ENCODE measurements around the gene IER3IP1. TPM values are rescaled to one million over a fixed set of nuclear protein-coding genes. Genes with fewer than 3 reads are reported as not detected.
"Not testable (repeated sequence)": the region's sequence is repeated elsewhere in the genome, so short reads cannot be mapped to it uniquely, and the experiment has no call there.

The IER3IP1 gene
- total RNA-seq, 1 donor from 2014 or later = 9.6 TPM

DNA sequence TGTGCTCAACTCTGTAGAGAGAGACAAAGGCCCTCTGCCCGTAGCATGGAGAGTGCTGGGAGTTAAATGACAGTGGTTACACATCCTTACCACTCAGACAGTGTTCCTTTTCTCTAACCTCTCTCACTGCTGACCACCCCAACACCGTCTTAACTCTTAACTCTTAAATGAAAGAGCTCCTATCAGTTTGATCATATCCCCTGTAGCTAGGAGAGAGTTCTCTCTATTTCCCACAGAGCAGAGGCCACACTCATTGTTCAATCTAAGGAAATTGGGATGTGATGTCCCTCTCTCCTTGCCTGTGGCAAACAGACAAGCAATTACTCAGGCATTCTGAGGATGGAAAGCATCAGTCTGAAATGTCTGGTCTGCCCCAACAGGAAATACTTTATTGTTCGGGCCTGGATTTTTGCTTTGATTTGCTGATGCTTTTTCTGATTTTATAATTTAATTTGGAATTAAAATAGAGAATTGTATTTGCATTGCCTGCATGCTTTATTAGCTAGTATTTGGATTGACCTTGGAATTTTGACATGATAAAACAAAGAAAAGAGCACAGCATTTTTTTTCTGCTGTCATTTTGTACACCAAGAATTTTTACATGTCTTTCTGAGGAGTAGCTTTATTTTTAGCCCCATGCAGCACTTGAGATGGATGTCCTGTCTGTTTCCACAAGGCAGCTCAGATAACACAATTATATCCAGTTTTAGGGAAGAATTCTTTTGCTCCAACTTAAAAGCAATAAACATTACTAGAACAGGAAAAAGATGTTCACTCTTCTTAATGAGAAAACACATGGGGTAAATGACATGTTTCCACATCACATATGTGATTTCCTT is 27.7 kb upstream of the IER3IP1 start:
- no peak for DNase-seq
- TF ChIP-seq, protein P1, sequence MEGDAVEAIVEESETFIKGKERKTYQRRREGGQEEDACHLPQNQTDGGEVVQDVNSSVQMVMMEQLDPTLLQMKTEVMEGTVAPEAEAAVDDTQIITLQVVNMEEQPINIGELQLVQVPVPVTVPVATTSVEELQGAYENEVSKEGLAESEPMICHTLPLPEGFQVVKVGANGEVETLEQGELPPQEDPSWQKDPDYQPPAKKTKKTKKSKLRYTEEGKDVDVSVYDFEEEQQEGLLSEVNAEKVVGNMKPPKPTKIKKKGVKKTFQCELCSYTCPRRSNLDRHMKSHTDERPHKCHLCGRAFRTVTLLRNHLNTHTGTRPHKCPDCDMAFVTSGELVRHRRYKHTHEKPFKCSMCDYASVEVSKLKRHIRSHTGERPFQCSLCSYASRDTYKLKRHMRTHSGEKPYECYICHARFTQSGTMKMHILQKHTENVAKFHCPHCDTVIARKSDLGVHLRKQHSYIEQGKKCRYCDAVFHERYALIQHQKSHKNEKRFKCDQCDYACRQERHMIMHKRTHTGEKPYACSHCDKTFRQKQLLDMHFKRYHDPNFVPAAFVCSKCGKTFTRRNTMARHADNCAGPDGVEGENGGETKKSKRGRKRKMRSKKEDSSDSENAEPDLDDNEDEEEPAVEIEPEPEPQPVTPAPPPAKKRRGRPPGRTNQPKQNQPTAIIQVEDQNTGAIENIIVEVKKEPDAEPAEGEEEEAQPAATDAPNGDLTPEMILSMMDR (IDR thresholded peaks at IDR 0.05; ENCODE audit: borderline replicate concordance) = no peak

DNA sequence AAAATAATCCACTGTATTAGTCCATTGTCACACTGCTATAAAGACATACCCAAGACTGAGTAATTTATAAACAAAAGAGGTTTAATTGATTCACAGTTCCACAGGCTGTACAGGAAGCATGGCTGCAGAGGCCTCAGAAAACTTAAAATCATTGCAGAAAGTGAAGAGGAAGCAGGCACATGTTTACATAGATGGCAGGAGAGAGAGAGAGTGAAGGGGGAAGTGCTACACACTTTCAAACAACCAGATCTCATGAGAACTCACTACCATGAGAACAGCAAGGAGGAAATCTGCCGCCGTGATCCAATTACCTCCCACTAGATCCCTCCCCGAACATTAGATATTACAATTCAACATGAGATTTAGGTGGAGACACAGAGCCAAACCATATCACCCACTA is 19.8 kb upstream of the IER3IP1 start:
- H3K4me1 ChIP-seq; H3K4me3 ChIP-seq; H3K36me3 ChIP-seq; H3K27ac ChIP-seq (replicated peaks); intact Hi-C loops (cut with micrococcal nuclease); H3K9me3 ChIP-seq (replicated peaks); DNase-seq: not testable (repeated sequence)
- peaks cover 32% of the 10 kb centered on the region for H3K27me3 ChIP-seq (ENCODE audit: low read depth)

More for the DNA sequence above, 27.7 kb upstream of the IER3IP1 start:
- intact Hi-C loops (cut with micrococcal nuclease) = loop anchor here (2.0 to 5.0 kb wide), 2 partner anchors 103 to 152 kb away; no protein-coding TSS in a partner anchor
- Histone ChIP-seq H3K27ac (replicated peaks) (no peak overlapping the region), H3K36me3 (no peaks in the 10 kb centered on the region), H3K4me1 (peaks cover 3% of the 10 kb centered on the region), H3K27me3 (ENCODE audit: low read depth) (peaks cover 22% of the 10 kb centered on the region), H3K9me3 (replicated peaks) (no peaks in the 10 kb centered on the region), H3K4me3 (no peak overlapping the region)

DNA sequence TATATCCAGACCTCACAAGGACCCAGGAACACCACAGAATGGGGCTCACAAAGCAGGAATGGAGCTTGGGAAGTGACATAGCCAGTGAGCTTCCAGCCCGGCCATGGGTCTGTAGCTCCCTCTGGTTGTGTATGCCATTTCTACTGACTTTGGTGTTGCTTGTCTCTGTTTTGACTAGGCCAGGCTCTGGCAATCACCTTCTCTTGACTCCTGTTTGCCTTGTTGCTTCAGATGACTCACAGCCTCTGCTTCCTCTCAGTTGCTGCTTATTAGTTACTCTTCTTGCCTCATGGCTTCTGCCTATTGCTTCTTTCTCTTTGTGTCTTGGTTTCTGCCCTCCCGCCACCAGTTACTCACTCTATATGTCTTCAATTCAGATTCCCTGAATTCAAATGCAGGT is 15.8 kb upstream of the IER3IP1 start:
- peaks cover 47% of the 10 kb centered on the region for H3K27me3 ChIP-seq (ENCODE audit: low read depth)
- no peaks in the 10 kb centered on the region for H3K36me3 ChIP-seq
- no peak overlapping the region for H3K4me3 ChIP-seq
- H3K4me1 ChIP-seq = no peaks in the 10 kb centered on the region
- intact Hi-C loops (cut with micrococcal nuclease) = no loop called here
- no peak overlapping the region for H3K27ac ChIP-seq (replicated peaks)
- no peaks in the 10 kb centered on the region for H3K9me3 ChIP-seq (replicated peaks)
- no peak for DNase-seq
- TF ChIP-seq, protein P1 (IDR thresholded peaks at IDR 0.05; ENCODE audit: borderline replicate concordance) = no peak

DNA sequence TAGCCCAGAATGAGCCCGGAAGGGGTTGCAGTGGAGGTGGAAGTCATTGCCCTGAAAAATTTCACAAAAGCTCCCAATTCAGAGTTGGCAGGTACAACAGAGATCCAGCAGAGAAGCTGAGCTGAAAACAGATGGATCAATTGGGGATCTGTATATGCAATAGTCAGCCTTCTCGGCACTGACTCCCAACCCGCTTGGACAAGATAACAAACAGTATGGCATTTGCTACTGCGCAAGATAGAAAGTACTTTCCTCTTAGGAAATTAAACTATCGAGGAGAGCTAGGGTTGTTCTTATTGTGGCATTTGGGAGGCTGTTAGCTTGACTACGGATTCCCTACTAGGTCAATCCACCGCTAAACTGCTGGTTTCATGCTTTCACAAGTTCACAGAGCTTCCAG is 11.6 kb upstream of the IER3IP1 start:
- TF ChIP-seq, protein P1 (IDR thresholded peaks at IDR 0.05; ENCODE audit: borderline replicate concordance) = no peak
- Histone ChIP-seq H3K27ac (replicated peaks) (no peak overlapping the region), H3K4me3 (no peak overlapping the region), H3K4me1 (no peaks in the 10 kb centered on the region), H3K36me3 (no peaks in the 10 kb centered on the region), H3K9me3 (replicated peaks) (no peaks in the 10 kb centered on the region), H3K27me3 (ENCODE audit: low read depth) (peaks cover 17% of the 10 kb centered on the region)
- no peak for DNase-seq
- intact Hi-C loops (cut with micrococcal nuclease) = no loop called here

DNA sequence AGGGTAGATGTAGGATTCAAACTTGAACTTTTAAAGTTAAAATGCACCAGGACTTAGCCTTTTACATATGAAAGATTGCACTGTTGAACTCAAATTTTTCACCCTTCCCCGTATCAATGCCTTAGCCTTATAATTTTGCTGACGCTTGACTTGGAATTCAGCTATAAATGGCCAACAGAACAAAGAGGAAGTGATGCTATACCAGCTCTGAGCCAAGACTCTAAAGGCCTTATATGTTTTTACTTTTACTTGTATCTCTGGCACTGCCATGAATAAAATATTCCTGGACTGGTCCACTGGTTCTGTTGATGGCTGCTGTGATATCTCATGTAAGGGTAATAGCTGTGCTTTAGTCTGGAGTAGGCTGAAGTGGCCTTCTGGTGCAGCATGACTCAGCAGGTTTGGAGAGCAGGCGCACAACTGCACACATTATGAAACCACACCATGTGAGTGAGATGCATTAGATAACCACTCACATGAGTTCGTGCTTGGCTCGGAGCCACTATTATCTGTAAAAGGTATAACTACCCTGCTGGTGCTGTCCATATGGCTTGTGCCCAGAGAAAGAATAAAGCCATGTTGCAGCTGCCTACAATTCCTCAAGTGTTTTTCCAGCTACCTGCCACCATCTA is 8.4 kb upstream of the IER3IP1 start:
- DNase-seq = no peak
- Histone ChIP-seq H3K27me3 (ENCODE audit: low read depth) (peaks cover 16% of the 10 kb centered on the region), H3K4me3 (no peak overlapping the region), H3K27ac (replicated peaks) (no peak overlapping the region), H3K4me1 (no peaks in the 10 kb centered on the region), H3K9me3 (replicated peaks) (no peaks in the 10 kb centered on the region), H3K36me3 (no peaks in the 10 kb centered on the region)
- TF ChIP-seq, protein P1 (IDR thresholded peaks at IDR 0.05; ENCODE audit: borderline replicate concordance) = no peak
- intact Hi-C loops (cut with micrococcal nuclease) = no loop called here

DNA sequence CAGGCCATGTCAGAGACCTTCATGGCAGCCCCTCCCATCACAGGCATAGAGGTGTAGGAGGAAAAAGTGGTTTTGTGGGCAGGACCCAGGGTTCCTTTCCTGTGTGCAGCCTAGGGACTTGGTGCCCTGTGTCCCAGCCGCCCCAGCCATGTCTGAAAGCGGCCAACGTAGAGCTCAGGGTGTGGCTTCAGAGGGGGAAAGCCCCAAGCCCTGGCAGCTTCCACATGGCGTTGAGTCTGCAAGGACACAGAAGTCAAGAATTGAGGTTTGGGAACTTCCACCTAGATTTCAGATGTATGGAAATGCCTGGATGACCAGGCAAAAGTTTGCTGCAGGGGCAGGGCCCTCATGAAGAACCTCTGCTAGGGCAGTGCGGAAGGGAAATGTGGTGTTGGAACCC is 6.0 kb upstream of the IER3IP1 start:
- H3K27ac ChIP-seq (replicated peaks); H3K27me3 ChIP-seq (ENCODE audit: low read depth); H3K4me1 ChIP-seq; H3K36me3 ChIP-seq; H3K4me3 ChIP-seq; H3K9me3 ChIP-seq (replicated peaks); intact Hi-C loops (cut with micrococcal nuclease); DNase-seq: not testable (repeated sequence)
